Measurements from ENCODE around the gene CBR1. TPM values are rescaled to one million over a fixed set of nuclear protein-coding genes. Genes with fewer than 3 reads are reported as not detected.

Gene CBR1
- total and polyA plus RNA-seq, 2 of the 13 experiments (the other 11 are each of a cell fraction or from before 2014, with no cell fraction given) = 33.7 to 38.7 TPM

DNA sequence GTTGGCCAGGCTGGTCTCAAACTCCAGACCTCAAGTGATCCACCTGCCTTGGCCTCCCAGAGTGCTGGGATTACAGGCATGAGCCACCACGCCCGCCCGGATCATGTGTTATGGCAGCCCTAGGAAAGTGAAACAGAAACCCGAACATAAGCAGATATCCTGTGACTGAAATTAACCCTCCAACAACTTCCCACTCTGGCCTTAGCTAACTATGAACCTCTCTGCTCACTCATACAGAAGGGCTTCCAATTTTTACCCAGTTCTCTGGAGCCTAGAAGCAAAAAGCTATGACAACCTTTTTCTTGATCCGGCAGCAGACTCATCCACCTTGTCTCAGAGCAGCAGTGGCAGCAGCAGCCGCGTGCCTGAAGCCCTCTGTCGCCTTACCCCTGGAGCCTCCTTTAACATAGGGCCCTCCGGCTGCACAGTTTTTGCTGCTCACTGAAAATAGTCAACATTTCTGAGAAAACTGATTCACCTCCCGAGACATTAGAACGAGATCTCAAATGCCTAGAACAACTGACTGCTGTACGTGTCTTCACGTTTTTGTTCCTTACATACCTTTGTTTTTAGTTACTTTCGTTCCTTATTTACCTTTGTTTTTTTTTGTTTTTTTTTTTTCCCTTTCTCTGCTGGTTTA is 9.3 kb downstream of the CBR1 start (continued):
- TF ChIP-seq, protein P1, sequence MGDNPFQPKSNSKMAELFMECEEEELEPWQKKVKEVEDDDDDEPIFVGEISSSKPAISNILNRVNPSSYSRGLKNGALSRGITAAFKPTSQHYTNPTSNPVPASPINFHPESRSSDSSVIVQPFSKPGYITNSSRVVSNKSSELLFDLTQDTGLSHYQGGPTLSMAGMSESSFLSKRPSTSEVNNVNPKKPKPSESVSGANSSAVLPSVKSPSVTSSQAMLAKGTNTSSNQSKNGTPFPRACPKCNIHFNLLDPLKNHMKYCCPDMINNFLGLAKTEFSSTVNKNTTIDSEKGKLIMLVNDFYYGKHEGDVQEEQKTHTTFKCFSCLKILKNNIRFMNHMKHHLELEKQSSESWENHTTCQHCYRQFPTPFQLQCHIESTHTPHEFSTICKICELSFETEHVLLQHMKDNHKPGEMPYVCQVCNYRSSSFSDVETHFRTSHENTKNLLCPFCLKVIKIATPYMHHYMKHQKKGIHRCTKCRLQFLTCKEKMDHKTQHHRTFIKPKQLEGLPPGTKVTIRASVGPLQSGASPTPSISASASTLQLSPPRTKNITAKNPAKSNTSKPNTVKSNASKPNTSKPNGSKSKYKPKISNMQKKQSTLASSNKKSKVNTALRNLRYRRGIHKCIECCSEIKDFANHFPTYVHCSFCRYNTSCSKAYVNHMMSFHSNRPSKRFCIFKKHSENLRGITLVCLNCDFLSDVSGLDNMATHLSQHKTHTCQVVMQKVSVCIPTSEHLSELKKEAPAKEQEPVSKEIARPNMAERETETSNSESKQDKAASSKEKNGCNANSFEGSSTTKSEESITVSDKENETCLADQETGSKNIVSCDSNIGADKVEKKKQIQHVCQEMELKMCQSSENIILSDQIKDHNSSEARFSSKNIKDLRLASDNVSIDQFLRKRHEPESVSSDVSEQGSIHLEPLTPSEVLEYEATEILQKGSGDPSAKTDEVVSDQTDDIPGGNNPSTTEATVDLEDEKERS (CRISPR knock-in tag; IDR thresholded peaks at IDR 0.05) = no peak
- TF ChIP-seq EED (CRISPR knock-in tag; IDR thresholded peaks at IDR 0.05) = no peak
- TF ChIP-seq ZNF841 (CRISPR knock-in tag; IDR thresholded peaks at IDR 0.05; ENCODE audit: borderline replicate concordance) = no peak
- TF ChIP-seq MED8 (CRISPR knock-in tag; IDR thresholded peaks at IDR 0.05; ENCODE audit: insufficient replicate concordance) = no peak
- no peak for TF ChIP-seq RFX3 (CRISPR knock-in tag; IDR thresholded peaks at IDR 0.05)
- TF ChIP-seq KAT2B (IDR thresholded peaks at IDR 0.05; ENCODE audit: borderline replicate concordance, low read depth, low read length) = no peak
- TF ChIP-seq FOXA3 (CRISPR knock-in tag; IDR thresholded peaks at IDR 0.05) = no peak
- TF ChIP-seq, protein P2, sequence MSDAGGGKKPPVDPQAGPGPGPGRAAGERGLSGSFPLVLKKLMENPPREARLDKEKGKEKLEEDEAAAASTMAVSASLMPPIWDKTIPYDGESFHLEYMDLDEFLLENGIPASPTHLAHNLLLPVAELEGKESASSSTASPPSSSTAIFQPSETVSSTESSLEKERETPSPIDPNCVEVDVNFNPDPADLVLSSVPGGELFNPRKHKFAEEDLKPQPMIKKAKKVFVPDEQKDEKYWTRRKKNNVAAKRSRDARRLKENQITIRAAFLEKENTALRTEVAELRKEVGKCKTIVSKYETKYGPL (CRISPR knock-in tag; IDR thresholded peaks at IDR 0.05) = no peak
- no peak for TF ChIP-seq DNMT3B (CRISPR knock-in tag; conservative IDR thresholded peaks at IDR 0.05)
- TF ChIP-seq HCFC1 (IDR thresholded peaks at IDR 0.05; ENCODE audit: low read depth, low read length) = no peak
- TF ChIP-seq, protein P3, sequence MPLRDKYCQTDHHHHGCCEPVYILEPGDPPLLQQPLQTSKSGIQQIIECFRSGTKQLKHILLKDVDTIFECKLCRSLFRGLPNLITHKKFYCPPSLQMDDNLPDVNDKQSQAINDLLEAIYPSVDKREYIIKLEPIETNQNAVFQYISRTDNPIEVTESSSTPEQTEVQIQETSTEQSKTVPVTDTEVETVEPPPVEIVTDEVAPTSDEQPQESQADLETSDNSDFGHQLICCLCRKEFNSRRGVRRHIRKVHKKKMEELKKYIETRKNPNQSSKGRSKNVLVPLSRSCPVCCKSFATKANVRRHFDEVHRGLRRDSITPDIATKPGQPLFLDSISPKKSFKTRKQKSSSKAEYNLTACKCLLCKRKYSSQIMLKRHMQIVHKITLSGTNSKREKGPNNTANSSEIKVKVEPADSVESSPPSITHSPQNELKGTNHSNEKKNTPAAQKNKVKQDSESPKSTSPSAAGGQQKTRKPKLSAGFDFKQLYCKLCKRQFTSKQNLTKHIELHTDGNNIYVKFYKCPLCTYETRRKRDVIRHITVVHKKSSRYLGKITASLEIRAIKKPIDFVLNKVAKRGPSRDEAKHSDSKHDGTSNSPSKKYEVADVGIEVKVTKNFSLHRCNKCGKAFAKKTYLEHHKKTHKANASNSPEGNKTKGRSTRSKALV (CRISPR knock-in tag; IDR thresholded peaks at IDR 0.05) = no peak
- no peak for TF ChIP-seq YEATS2 (CRISPR knock-in tag; IDR thresholded peaks at IDR 0.05; ENCODE audit: borderline replicate concordance)
- TF ChIP-seq, protein P4, sequence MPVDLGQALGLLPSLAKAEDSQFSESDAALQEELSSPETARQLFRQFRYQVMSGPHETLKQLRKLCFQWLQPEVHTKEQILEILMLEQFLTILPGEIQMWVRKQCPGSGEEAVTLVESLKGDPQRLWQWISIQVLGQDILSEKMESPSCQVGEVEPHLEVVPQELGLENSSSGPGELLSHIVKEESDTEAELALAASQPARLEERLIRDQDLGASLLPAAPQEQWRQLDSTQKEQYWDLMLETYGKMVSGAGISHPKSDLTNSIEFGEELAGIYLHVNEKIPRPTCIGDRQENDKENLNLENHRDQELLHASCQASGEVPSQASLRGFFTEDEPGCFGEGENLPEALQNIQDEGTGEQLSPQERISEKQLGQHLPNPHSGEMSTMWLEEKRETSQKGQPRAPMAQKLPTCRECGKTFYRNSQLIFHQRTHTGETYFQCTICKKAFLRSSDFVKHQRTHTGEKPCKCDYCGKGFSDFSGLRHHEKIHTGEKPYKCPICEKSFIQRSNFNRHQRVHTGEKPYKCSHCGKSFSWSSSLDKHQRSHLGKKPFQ (CRISPR knock-in tag; IDR thresholded peaks at IDR 0.05; ENCODE audit: insufficient replicate concordance) = no peak
- no peak for TF ChIP-seq SRSF4 (IDR thresholded peaks at IDR 0.05; ENCODE audit: low read depth, low read length, poor library complexity, severe bottlenecking)
- no peak for TF ChIP-seq GTF3A (CRISPR knock-in tag; conservative IDR thresholded peaks at IDR 0.05)
- no peak for TF ChIP-seq ZNF501 (CRISPR knock-in tag; IDR thresholded peaks at IDR 0.05)
- TF ChIP-seq SUZ12 (IDR thresholded peaks at IDR 0.05; ENCODE audit: low read depth, low read length) = no peak
- no peak for TF ChIP-seq ZNF761 (CRISPR knock-in tag; conservative IDR thresholded peaks at IDR 0.05)
- TF ChIP-seq ONECUT2 (CRISPR knock-in tag; IDR thresholded peaks at IDR 0.05) = no peak
- TF ChIP-seq TEAD2 (CRISPR knock-in tag; IDR thresholded peaks at IDR 0.05) = no peak
- TF ChIP-seq, protein P5, sequence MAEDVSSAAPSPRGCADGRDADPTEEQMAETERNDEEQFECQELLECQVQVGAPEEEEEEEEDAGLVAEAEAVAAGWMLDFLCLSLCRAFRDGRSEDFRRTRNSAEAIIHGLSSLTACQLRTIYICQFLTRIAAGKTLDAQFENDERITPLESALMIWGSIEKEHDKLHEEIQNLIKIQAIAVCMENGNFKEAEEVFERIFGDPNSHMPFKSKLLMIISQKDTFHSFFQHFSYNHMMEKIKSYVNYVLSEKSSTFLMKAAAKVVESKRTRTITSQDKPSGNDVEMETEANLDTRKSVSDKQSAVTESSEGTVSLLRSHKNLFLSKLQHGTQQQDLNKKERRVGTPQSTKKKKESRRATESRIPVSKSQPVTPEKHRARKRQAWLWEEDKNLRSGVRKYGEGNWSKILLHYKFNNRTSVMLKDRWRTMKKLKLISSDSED (CRISPR knock-in tag; IDR thresholded peaks at IDR 0.05) = no peak
- 0 out of 2 replicates have a peak, but pooled peaks have one; percentile 30 for TF ChIP-seq POLR2G (IDR thresholded peaks at IDR 0.05; ENCODE audit: low read depth, low read length)
- no peak for TF ChIP-seq HIVEP1 (CRISPR knock-in tag; IDR thresholded peaks at IDR 0.05)
